IPS DF 6.9 (cell line): ENCODE data around the gene RPP25.
"Not testable (repeated sequence)": the region's sequence is repeated elsewhere in the genome, so short reads cannot be mapped to it uniquely, and the experiment has no call there.

Source experiments
- DNase-seq: peaks from one replicate; pipeline ENCODE4 v3.0.0-alpha.2; 2013; ENCODE audit warnings: low read depth, low spot score
- H3K27ac ChIP-seq: one replicate; pipeline ENCODE4 v1.5.1; 2013; ENCODE audit warnings: low read length, control low read depth
- H3K27me3 ChIP-seq: 2 replicates; pipeline ENCODE4 v1.6.1; 2013; ENCODE audit warnings: mild to moderate bottlenecking, low read length; ENCODE audit not compliant: control insufficient read depth, insufficient read depth
- H3K36me3 ChIP-seq: 2 replicates; pipeline ENCODE4 v1.6.1; 2013; ENCODE audit warnings: low read length; ENCODE audit not compliant: control insufficient read depth, insufficient read depth
- H3K4me1 ChIP-seq: 2 replicates; pipeline ENCODE4 v1.6.1; 2013; ENCODE audit warnings: low read length; ENCODE audit not compliant: control insufficient read depth, insufficient read depth
- H3K4me3 ChIP-seq: 2 replicates; pipeline ENCODE4 v1.5.1; 2013; ENCODE audit warnings: mild to moderate bottlenecking, low read length
- H3K9me3 ChIP-seq: 2 replicates; pipeline ENCODE4 v1.6.1; 2013; ENCODE audit warnings: low read length, inconsistent platforms; ENCODE audit not compliant: control insufficient read depth, insufficient read depth
- WGBS: extraction: QIAGEN DNeasy Blood & Tissue Kit; methylation state at CpG from one replicate; pipeline ENCODE4 v1.1.7; 2013; ENCODE audit warnings: mixed read lengths, missing lambda C conversion rate; ENCODE audit not compliant: insufficient read length, insufficient coverage; 5-methylcytosine and 5-hydroxymethylcytosine counted together

Gene RPP25

DNA sequence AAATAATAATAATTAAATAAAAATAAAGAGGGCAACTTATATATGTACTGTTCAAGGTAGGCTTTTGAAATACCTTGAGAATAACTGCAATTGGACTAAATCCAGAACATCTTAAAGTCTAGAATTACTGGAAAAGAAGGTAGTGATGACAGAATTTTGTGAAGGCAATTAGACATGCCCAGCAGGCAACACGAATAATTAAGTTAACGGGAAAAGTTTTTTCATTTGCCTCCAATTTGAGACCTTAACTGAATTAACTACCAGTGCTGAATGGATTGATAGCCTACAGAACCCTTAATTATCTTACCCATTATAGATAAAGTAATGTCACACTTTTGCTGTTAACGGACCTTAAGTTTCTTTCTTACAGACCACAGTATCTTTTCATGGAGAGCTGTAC, 32.0 kb downstream of the RPP25 start:
- Histone ChIP-seq H3K4me3 (no peak overlapping the region), H3K27me3 (no peaks in the 10 kb centered on the region), H3K36me3 (peaks cover 12% of the 10 kb centered on the region), H3K27ac (no peak overlapping the region), H3K4me1 (no peaks in the 10 kb centered on the region), H3K9me3 (no peaks in the 10 kb centered on the region)
- DNase-seq = no peak
- no CpG with 5 or more reads among the region's 3 CpGs for WGBS

DNA sequence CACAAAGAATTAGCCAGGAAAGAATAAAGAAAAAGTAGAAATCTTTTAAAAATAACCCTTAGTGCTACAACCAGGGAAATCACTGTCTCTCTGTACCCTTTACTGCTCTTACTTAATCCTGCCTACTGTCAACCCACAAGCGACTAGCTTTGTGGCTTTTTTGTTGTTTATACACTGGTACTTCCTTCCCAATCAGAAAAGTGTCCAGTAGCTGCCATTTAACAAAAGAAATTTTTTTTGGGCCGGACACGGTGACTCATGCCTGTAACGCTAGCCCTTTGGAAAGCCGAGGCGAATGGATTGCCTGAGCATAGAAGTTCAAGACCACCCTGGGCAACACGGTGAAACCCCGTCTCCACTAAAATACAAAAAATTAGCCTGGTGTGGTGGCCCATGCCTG, 36.1 kb downstream of the RPP25 start:
- DNase-seq = no peak
- Histone ChIP-seq H3K27me3 (no peaks in the 10 kb centered on the region), H3K9me3 (no peaks in the 10 kb centered on the region), H3K4me3 (no peak overlapping the region), H3K36me3 (peaks cover 8% of the 10 kb centered on the region; the same call in 1 of the 2 replicates), H3K27ac (no peak overlapping the region), H3K4me1 (no peaks in the 10 kb centered on the region)
- no CpG with 5 or more reads among the region's 8 CpGs for WGBS

DNA sequence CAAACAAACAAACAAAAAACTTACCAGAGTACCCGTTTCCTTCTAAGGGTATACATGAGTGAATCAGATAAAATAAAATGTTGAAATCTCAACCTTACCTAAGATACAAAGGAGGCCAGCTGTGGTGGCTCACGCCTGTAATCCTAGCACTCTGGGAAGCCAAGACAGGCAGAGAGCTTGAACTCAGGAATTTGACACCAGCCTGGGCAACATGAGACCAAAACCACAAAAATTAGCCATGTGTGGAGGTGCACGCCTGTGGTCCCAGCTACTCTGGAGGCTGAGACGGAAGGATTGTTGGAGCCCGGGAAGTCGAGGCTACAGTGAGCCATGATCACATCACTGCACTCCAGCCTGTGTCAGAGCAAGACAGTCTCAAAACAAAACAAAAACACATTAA, 38.9 kb downstream of the RPP25 start:
- Histone ChIP-seq H3K9me3 (no peaks in the 10 kb centered on the region), H3K4me3 (no peak overlapping the region), H3K4me1 (no peaks in the 10 kb centered on the region), H3K27ac (no peak overlapping the region), H3K27me3 (no peaks in the 10 kb centered on the region), H3K36me3 (peaks cover 8% of the 10 kb centered on the region; the same call in 1 of the 2 replicates)
- DNase-seq = no peak
- no CpG with 5 or more reads among the region's 6 CpGs for WGBS

DNA sequence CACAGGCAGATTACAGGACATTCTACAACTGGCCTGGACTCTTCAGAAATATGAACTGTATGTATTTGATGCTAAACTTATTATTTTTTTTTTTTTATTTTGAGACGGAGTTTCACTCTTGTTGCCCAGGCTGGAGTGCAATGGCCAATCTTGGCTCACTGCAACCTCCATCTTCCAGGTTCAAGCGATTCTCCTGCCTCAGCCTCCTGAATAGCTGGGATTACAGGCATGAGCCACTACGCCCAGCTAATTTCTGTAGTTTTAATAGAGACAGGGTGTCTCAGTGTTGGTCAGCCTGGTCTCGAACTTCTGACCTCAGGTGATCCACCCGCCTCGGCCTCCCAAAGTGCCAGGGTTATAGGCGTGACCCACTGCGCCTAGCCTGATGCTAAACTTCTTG, 42.8 kb downstream of the RPP25 start:
- not testable (repeated sequence) for H3K27me3 ChIP-seq, H3K27ac ChIP-seq, DNase-seq, H3K4me3 ChIP-seq, H3K4me1 ChIP-seq, H3K36me3 ChIP-seq, H3K9me3 ChIP-seq
- no CpG with 5 or more reads among the region's 8 CpGs for WGBS

DNA sequence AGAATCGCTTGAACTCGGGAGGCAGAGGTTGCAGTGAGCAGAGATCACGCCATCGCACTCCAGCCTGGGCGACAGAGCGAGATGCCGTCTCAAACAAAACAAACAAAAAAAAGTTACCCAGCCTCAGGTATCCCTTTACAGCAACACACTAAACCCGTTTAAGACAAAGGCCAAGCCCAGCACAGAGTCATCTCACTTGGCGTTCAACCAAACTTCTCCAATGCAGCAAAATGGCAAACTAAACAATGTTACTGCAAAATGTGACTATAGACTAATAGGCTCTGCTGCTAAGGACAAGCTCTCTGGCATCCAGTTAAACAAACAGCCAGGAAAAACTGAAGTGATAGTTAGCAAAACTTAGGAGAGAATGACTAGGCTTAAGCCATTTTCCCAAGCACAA, 43.5 kb downstream of the RPP25 start:
- WGBS = no CpG with 5 or more reads among the region's 9 CpGs
- DNase-seq = no peak
- Histone ChIP-seq H3K27me3 (no peaks in the 10 kb centered on the region), H3K27ac (no peak overlapping the region), H3K4me1 (no peaks in the 10 kb centered on the region), H3K4me3 (no peak overlapping the region), H3K9me3 (no peaks in the 10 kb centered on the region), H3K36me3 (peaks cover 3% of the 10 kb centered on the region; the same call in 1 of the 2 replicates)

DNA sequence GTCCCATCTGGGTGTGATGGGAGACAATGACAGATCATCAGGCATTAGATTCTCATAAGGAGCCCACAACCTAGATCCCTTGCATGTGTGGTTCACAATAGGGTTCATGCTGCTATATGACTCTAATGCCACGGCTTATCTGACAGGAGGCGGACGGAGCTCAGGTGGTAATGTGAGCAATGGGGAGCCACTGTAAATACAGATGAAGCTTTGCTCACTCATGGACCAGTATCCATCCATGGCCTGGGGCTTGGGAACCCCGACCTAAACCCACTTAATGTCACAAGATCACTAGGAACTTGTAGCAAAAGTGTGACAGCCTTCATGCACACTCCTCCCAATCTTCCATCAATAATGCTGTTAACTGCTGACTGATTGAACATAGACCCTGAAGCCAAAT, 47.9 kb downstream of the RPP25 start:
- no peaks in the 10 kb centered on the region for H3K27me3 ChIP-seq
- H3K9me3 ChIP-seq = no peaks in the 10 kb centered on the region
- H3K36me3 ChIP-seq = peaks cover 9% of the 10 kb centered on the region; the same call in 1 of the 2 replicates
- H3K27ac ChIP-seq = no peak overlapping the region
- H3K4me3 ChIP-seq = no peak overlapping the region
- no peak for DNase-seq
- no CpG with 5 or more reads among the region's 4 CpGs for WGBS
- no peaks in the 10 kb centered on the region for H3K4me1 ChIP-seq

GRCh38 chr15:74907163-74907870, 49.3 kb downstream of the RPP25 start:
- Histone ChIP-seq H3K4me3 (peak overlapping the region; percentile 95; the same call in 1 of the 2 replicates), H3K27me3 (no peaks in the 10 kb centered on the region), H3K9me3 (no peaks in the 10 kb centered on the region), H3K27ac (no peak overlapping the region), H3K4me1 (no peaks in the 10 kb centered on the region), H3K36me3 (peaks cover 13% of the 10 kb centered on the region; the same call in 1 of the 2 replicates)
- DNase-seq = no peak
- no CpG with 5 or more reads among the region's 8 CpGs for WGBS

DNA sequence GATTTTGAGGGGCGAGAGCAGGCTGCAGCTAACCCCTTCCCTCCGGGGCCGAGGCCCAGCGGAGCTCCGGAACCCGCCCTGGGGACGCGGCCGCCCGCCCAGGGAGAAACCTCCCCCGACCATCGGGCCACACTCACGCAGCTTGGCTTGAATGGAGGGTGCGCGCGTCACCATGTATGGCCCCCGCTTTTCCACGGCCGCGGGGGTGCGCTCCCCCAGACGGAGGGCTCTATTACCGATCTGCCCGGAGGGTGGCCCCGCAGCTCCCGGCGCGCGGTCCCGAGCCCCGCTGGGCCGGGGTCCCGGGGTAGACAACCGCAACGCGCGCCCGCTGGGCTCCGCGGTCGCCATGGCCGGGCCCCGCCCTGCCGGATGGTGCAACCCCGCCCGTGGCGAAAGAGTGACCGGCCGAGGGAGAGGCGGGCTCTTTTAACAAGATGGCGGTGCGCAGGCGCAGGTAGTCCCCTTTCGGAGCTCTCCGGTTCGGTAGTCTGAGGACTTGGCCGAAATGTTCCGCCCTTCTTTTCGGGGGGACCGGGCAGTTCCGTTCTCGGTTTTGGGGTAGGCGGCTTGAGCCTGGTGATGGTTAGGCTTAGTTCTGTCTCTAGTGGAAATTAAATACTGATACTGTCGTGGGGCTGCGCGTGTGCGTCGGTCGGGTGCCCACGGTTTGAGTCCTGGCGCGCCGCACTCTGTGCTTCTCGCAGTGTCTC, 50.0 kb downstream of the RPP25 start, which contains the start of gene FAM219B:
Gene FAM219B, minus strand, starts transcription at position 402 of the 713 bp plus-strand sequence. Its CDS starts 51 bp downstream, at position 351.
- H3K27me3 ChIP-seq = no peaks in the 10 kb centered on the region
- H3K4me1 ChIP-seq = no peaks in the 10 kb centered on the region
- no peaks in the 10 kb centered on the region for H3K9me3 ChIP-seq
- peak; percentile 55 for DNase-seq
- H3K36me3 ChIP-seq = peaks cover 14% of the 10 kb centered on the region; the same call in 1 of the 2 replicates
- WGBS = no CpG with 5 or more reads among the region's 74 CpGs
- peak within 1 kb of the TSS; percentile 95 for H3K4me3 ChIP-seq
- H3K27ac ChIP-seq = no peak within 1 kb of the TSS

DNA sequence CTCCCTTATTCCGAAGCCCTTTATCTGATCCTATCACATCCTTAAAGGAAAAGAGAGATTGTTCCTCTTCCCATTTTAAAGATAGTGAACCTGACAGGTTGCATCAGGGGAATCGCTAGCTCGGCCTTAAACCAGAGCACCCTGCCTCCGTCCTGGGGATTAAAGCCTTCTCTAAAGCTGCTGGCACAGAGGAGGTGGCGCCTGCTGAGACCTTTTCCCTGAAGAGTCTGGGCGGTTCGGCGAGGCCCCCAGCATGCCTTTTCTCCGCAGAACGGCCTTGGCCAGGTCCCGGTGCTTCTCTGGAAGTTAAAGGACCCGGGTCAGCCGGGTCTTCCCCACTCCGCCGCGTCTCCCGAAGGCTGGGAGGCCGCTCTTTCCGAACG, 50.5 kb downstream of the RPP25 start:
- H3K36me3 ChIP-seq = peaks cover 14% of the 10 kb centered on the region; the same call in 1 of the 2 replicates
- no peaks in the 10 kb centered on the region for H3K27me3 ChIP-seq
- no peak for DNase-seq
- no CpG with 5 or more reads among the region's 20 CpGs for WGBS
- H3K4me1 ChIP-seq = no peaks in the 10 kb centered on the region; the same call in 1 of the 2 replicates
- H3K9me3 ChIP-seq = no peaks in the 10 kb centered on the region
- H3K4me3 ChIP-seq = peak overlapping the region; percentile 95
- H3K27ac ChIP-seq = no peak overlapping the region
